HEK293 (cell line): ENCODE results near the gene ZNF343.

ENCODE experiments used
- HOXD13 ChIP-seq: sonication (generic); formaldehyde crosslinking; IDR thresholded peaks from 2 replicates; pipeline ENCODE4 v1.8.0; 2022; ENCODE audit warnings: missing genetic modification reagents, borderline replicate concordance
- ZNF404 ChIP-seq: fragments of 450-650 bp; formaldehyde crosslinking; IDR thresholded peaks from 2 replicates; pipeline ENCODE4 v1.5.1; 2017; ENCODE audit warnings: missing biosample characterization, missing genetic modification characterization
- ZNF792 ChIP-seq: fragments of 450-650 bp; formaldehyde crosslinking; IDR thresholded peaks from 2 replicates; pipeline ENCODE4 v1.5.1; 2016; ENCODE audit warnings: missing biosample characterization, missing genetic modification characterization
- TF ChIP-seq, protein P1 (sequence below): fragments of 450-650 bp; formaldehyde crosslinking; IDR thresholded peaks from 2 replicates; pipeline ENCODE4 v1.5.1; 2016; ENCODE audit warnings: missing biosample characterization, missing genetic modification characterization
- TF ChIP-seq, protein P2 (sequence below): fragments of 450-650 bp; formaldehyde crosslinking; conservative IDR thresholded peaks from 2 replicates; pipeline ENCODE4 v1.5.1; 2016; ENCODE audit warnings: low read depth, missing biosample characterization, missing genetic modification characterization

GRCh38 chr20:2451939-2452732 is 56.6 kb downstream of the ZNF343 start:
- TF ChIP-seq, protein P1, sequence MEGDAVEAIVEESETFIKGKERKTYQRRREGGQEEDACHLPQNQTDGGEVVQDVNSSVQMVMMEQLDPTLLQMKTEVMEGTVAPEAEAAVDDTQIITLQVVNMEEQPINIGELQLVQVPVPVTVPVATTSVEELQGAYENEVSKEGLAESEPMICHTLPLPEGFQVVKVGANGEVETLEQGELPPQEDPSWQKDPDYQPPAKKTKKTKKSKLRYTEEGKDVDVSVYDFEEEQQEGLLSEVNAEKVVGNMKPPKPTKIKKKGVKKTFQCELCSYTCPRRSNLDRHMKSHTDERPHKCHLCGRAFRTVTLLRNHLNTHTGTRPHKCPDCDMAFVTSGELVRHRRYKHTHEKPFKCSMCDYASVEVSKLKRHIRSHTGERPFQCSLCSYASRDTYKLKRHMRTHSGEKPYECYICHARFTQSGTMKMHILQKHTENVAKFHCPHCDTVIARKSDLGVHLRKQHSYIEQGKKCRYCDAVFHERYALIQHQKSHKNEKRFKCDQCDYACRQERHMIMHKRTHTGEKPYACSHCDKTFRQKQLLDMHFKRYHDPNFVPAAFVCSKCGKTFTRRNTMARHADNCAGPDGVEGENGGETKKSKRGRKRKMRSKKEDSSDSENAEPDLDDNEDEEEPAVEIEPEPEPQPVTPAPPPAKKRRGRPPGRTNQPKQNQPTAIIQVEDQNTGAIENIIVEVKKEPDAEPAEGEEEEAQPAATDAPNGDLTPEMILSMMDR (tag by site-specific recombination): peak; percentile 66
- TF ChIP-seq, protein P2, sequence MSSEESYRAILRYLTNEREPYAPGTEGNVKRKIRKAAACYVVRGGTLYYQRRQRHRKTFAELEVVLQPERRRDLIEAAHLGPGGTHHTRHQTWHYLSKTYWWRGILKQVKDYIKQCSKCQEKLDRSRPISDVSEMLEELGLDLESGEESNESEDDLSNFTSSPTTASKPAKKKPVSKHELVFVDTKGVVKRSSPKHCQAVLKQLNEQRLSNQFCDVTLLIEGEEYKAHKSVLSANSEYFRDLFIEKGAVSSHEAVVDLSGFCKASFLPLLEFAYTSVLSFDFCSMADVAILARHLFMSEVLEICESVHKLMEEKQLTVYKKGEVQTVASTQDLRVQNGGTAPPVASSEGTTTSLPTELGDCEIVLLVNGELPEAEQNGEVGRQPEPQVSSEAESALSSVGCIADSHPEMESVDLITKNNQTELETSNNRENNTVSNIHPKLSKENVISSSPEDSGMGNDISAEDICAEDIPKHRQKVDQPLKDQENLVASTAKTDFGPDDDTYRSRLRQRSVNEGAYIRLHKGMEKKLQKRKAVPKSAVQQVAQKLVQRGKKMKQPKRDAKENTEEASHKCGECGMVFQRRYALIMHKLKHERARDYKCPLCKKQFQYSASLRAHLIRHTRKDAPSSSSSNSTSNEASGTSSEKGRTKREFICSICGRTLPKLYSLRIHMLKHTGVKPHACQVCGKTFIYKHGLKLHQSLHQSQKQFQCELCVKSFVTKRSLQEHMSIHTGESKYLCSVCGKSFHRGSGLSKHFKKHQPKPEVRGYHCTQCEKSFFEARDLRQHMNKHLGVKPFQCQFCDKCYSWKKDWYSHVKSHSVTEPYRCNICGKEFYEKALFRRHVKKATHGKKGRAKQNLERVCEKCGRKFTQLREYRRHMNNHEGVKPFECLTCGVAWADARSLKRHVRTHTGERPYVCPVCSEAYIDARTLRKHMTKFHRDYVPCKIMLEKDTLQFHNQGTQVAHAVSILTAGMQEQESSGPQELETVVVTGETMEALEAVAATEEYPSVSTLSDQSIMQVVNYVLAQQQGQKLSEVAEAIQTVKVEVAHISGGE (tag by site-specific recombination): no peak
- no peak for TF ChIP-seq ZNF404 (tag by site-specific recombination)
- no peak for TF ChIP-seq ZNF792 (tag by site-specific recombination)
- TF ChIP-seq HOXD13 (CRISPR knock-in tag): no peak
